GM23338 (cell line): ENCODE results near the gene CSNK1G1. TPM values are rescaled to one million over a fixed set of nuclear protein-coding genes. Genes with fewer than 3 reads are reported as not detected.
"Not testable (repeated sequence)": the region's sequence is repeated elsewhere in the genome, so short reads cannot be mapped to it uniquely, and the experiment has no call there.

Source experiments
- ATAC-seq: fragments of 200-7000 bp; cut with Tn5 transposase; 3 replicates; pipeline ENCODE4 v1.9.1; 2020
- DNase-seq: peaks from one replicate; pipeline ENCODE4 v3.0.0-alpha.2; 2015; ENCODE audit warnings: low spot score
- H2AFZ ChIP-seq: fragments of 200-600 bp; sonication (generic); 2 replicates; pipeline ENCODE4 v1.8.0; 2016; ENCODE audit warnings: antibody characterized with exemption, mild to moderate bottlenecking, moderate library complexity
- H3F3A ChIP-seq: fragments of 200-600 bp; sonication (generic); replicated peaks from 2 replicates; pipeline ENCODE4 v1.8.0; 2017; ENCODE audit warnings: antibody characterized with exemption, mixed run types, low read depth
- H3K27ac ChIP-seq: fragments of 200-600 bp; sonication (generic); 2 replicates; pipeline ENCODE4 v1.6.1; 2016; ENCODE audit warnings: low read depth
- H3K27me3 ChIP-seq: fragments of 200-600 bp; sonication (generic); 2 replicates; pipeline ENCODE4 v1.8.0; 2016; ENCODE audit warnings: mild to moderate bottlenecking, mixed run types, moderate library complexity; ENCODE audit not compliant: insufficient read depth
- H3K36me3 ChIP-seq: fragments of 200-600 bp; sonication (generic); 2 replicates; pipeline ENCODE4 v1.8.0; 2016; ENCODE audit warnings: mild to moderate bottlenecking; ENCODE audit not compliant: insufficient read depth
- H3K4me1 ChIP-seq: fragments of 200-600 bp; sonication (generic); 2 replicates; pipeline ENCODE4 v1.8.0; 2016; ENCODE audit warnings: mild to moderate bottlenecking, moderate library complexity; ENCODE audit not compliant: insufficient read depth
- H3K4me2 ChIP-seq: fragments of 200-600 bp; sonication (generic); 2 replicates; pipeline ENCODE4 v1.7.1; 2017; ENCODE audit warnings: mixed run types
- H3K4me3 ChIP-seq: fragments of 200-600 bp; sonication (generic); 2 replicates; pipeline ENCODE4 v1.6.1; 2016; ENCODE audit warnings: mixed run types
- H3K79me2 ChIP-seq: fragments of 200-600 bp; sonication (generic); replicated peaks from 2 replicates; pipeline ENCODE4 v1.8.0; 2017; ENCODE audit warnings: mild to moderate bottlenecking; ENCODE audit not compliant: insufficient read depth
- H3K9me2 ChIP-seq: fragments of 200-600 bp; sonication (generic); 2 replicates; pipeline ENCODE4 v1.8.0; 2017; ENCODE audit not compliant: insufficient read depth
- H4K20me1 ChIP-seq: fragments of 200-600 bp; sonication (generic); replicated peaks from 2 replicates; pipeline ENCODE4 v1.8.0; 2017; ENCODE audit warnings: mild to moderate bottlenecking; ENCODE audit not compliant: insufficient read depth
- H3K27ac Mint-ChIP-seq: 2 replicates; pipeline ENCODE4 v1.8.0; 2020; ENCODE audit warnings: inconsistent platforms, mild to moderate bottlenecking, moderate library complexity, mixed read lengths
- H3K27me3 Mint-ChIP-seq: 3 replicates; pipeline ENCODE4 v1.8.0; 2022; ENCODE audit warnings: low read depth, mild to moderate bottlenecking, moderate library complexity, mixed read lengths, inconsistent platforms; ENCODE audit not compliant: insufficient read depth, poor library complexity
- H3K36me3 Mint-ChIP-seq: 3 replicates; pipeline ENCODE4 v1.8.0; 2021; ENCODE audit warnings: low read depth, mild to moderate bottlenecking, inconsistent platforms, moderate library complexity, mixed read lengths
- H3K4me1 Mint-ChIP-seq: 3 replicates; pipeline ENCODE4 v1.8.0; 2020; ENCODE audit warnings: mild to moderate bottlenecking, inconsistent platforms, mixed read lengths
- H3K4me3 Mint-ChIP-seq: 3 replicates; pipeline ENCODE4 v1.8.0; 2021; ENCODE audit warnings: moderate library complexity, mild to moderate bottlenecking, inconsistent platforms, mixed read lengths
- H3K9me3 Mint-ChIP-seq: 3 replicates; pipeline ENCODE4 v1.8.0; 2020; ENCODE audit warnings: moderate library complexity, mild to moderate bottlenecking, inconsistent platforms, mixed read lengths
- CREB1 ChIP-seq: fragments of 250-450 bp; sonication (Bioruptor Pico); IDR thresholded peaks from 2 replicates; pipeline ENCODE4 v1.5.0; 2020; ENCODE audit warnings: low read depth, mild to moderate bottlenecking, moderate library complexity
- EZH2 ChIP-seq: fragments of 200-600 bp; sonication (generic); IDR thresholded peaks from one replicate; pipeline ENCODE4 v1.8.0; 2017; ENCODE audit warnings: antibody characterized with exemption, mild to moderate bottlenecking, low read depth; ENCODE audit not compliant: unreplicated experiment
- EZH2phosphoT487 ChIP-seq: fragments of 200-600 bp; sonication (generic); IDR thresholded peaks from one replicate; pipeline ENCODE4 v1.8.1; 2018; ENCODE audit warnings: antibody characterized with exemption; ENCODE audit not compliant: unreplicated experiment
- JUNB ChIP-seq: IDR thresholded peaks from one replicate; pipeline ENCODE4 v1.6.1; 2016; ENCODE audit warnings: antibody characterized with exemption; ENCODE audit not compliant: unreplicated experiment
- NANOG ChIP-seq: IDR thresholded peaks from 2 replicates; pipeline ENCODE4 v1.6.1; 2016; ENCODE audit warnings: antibody characterized with exemption, borderline replicate concordance
- POLR2AphosphoS5 ChIP-seq: IDR thresholded peaks from 2 replicates; pipeline ENCODE4 v1.6.1; 2016; ENCODE audit warnings: antibody characterized with exemption, low read depth
- STAT1 ChIP-seq: IDR thresholded peaks from one replicate; pipeline ENCODE4 v1.6.1; 2016; ENCODE audit warnings: antibody characterized with exemption; ENCODE audit not compliant: unreplicated experiment
- ZNF114 ChIP-seq: fragments of 250-450 bp; sonication (Bioruptor Pico); IDR thresholded peaks from 2 replicates; pipeline ENCODE4 v1.5.0; 2020; ENCODE audit warnings: mild to moderate bottlenecking, moderate library complexity
- ZNF331 ChIP-seq: fragments of 250-450 bp; sonication (Bioruptor Pico); IDR thresholded peaks from 2 replicates; pipeline ENCODE4 v1.5.0; 2020; ENCODE audit warnings: low read depth, mild to moderate bottlenecking, moderate library complexity
- polyA plus RNA-seq: library from polyadenylated mRNA; unstranded; fragments of >200 nt; fragmentation: Nextera tagmentation; extraction: Ambion mirVana; gene quantifications from 2 replicates; pipeline ENCODE4 v1.2.1, GENCODE V29; 2016
- total RNA-seq: library from RNA; depleted of rRNA; stranded (reverse); fragments of >200 nt; shearing (Covaris generic); gene quantifications from 2 replicates; pipeline ENCODE4 v1.2.3, GENCODE V29; 2014
- TF ChIP-seq, protein P1 (sequence below): fragments of 250-450 bp; sonication (Bioruptor Pico); IDR thresholded peaks from 2 replicates; pipeline ENCODE4 v1.5.0; 2020; ENCODE audit warnings: mild to moderate bottlenecking, moderate library complexity
- TF ChIP-seq, protein P2 (sequence below): IDR thresholded peaks from 2 replicates; pipeline ENCODE4 v1.6.1; 2016; ENCODE audit warnings: antibody characterized with exemption
- TF ChIP-seq, protein P3 (sequence below), 2 experiments: fragments of 200-600 bp in 1 of 2; sonication (generic) in 1 of 2; conservative IDR thresholded peaks; 2 replicates each; pipeline versions ENCODE4 v1.5.1 to v1.6.1; 2016 to 2017; ENCODE audit warnings: antibody characterized with exemption in 2 of 2, low read depth in 2 of 2, mild to moderate bottlenecking in 2 of 2, moderate library complexity in 1 of 2

The CSNK1G1 gene
- total and polyA plus RNA-seq, 2 experiments from 2014 or later: 9.3 to 13.4 TPM

DNA sequence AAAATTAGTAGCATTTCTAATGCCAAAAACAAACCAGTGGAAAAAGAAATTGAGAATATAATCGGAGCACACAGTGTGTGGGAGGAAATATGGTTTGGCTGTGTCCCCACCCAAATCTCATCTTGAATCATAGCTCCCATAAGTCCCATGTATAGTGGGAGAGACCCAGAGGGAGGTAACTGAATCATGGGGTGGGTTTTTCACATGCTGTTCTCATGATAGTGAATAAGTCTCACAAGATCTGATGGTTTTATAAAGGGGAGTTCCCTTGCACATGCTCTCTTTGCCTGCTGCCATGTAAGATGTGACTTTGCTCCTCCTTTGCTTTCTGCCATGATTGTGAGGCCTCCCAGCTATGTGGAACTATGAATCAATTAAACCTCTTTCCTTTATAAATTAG lies 90.8 kb downstream of the CSNK1G1 start:
- not testable (repeated sequence) for H3K9me2 ChIP-seq, H3K4me3 ChIP-seq, H3K4me3 Mint-ChIP-seq, H3F3A ChIP-seq, ATAC-seq, H3K27me3 ChIP-seq, H3K4me1 Mint-ChIP-seq, H3K4me2 ChIP-seq, H3K36me3 Mint-ChIP-seq, H2AFZ ChIP-seq, H3K27ac ChIP-seq, H3K79me2 ChIP-seq, H3K9me3 Mint-ChIP-seq, H4K20me1 ChIP-seq, H3K27ac Mint-ChIP-seq, H3K4me1 ChIP-seq, DNase-seq, H3K27me3 Mint-ChIP-seq, H3K36me3 ChIP-seq

DNA sequence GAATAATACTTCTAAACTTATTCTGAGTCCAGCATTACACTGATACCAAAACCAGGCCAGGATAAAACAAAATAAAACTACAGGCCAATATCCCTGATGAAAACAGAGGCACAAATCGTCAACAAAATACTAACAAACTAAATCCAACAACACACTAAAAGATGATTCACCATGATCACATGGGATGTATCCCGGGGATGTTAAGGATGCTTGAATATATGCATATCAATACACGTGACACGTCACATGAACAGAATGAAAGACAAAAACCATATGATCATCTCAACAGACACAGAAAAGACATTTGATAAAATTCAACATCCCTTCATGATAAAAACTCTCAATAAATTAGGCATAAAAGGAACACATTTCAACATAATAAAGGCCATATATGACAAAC lies 91.5 kb downstream of the CSNK1G1 start:
- Histone ChIP-seq H3K27ac (no peak overlapping the region), H3K36me3 (no peaks in the 10 kb centered on the region), H3K4me3 (no peak overlapping the region), H3F3A (no peaks in the 10 kb centered on the region), H2AFZ (no peak overlapping the region), H3K4me1 (no peaks in the 10 kb centered on the region), H3K79me2 (peaks cover 3% of the 10 kb centered on the region; the same call in 1 of the 2 replicates), H3K27me3 (no peaks in the 10 kb centered on the region), H3K9me2 (no peaks in the 10 kb centered on the region), H4K20me1 (no peaks in the 10 kb centered on the region), H3K4me2 (no peak overlapping the region)
- no peak for ATAC-seq
- no peak for DNase-seq
- Mint-ChIP-seq H3K4me1 (no peaks in the 10 kb centered on the region), H3K27ac (no peak overlapping the region), H3K36me3 (peaks cover 6% of the 10 kb centered on the region; the same call in 1 of the 3 replicates), H3K9me3 (peaks cover 5% of the 10 kb centered on the region), H3K27me3 (peaks cover 1% of the 10 kb centered on the region), H3K4me3 (no peak overlapping the region)
- TF ChIP-seq, protein P1, sequence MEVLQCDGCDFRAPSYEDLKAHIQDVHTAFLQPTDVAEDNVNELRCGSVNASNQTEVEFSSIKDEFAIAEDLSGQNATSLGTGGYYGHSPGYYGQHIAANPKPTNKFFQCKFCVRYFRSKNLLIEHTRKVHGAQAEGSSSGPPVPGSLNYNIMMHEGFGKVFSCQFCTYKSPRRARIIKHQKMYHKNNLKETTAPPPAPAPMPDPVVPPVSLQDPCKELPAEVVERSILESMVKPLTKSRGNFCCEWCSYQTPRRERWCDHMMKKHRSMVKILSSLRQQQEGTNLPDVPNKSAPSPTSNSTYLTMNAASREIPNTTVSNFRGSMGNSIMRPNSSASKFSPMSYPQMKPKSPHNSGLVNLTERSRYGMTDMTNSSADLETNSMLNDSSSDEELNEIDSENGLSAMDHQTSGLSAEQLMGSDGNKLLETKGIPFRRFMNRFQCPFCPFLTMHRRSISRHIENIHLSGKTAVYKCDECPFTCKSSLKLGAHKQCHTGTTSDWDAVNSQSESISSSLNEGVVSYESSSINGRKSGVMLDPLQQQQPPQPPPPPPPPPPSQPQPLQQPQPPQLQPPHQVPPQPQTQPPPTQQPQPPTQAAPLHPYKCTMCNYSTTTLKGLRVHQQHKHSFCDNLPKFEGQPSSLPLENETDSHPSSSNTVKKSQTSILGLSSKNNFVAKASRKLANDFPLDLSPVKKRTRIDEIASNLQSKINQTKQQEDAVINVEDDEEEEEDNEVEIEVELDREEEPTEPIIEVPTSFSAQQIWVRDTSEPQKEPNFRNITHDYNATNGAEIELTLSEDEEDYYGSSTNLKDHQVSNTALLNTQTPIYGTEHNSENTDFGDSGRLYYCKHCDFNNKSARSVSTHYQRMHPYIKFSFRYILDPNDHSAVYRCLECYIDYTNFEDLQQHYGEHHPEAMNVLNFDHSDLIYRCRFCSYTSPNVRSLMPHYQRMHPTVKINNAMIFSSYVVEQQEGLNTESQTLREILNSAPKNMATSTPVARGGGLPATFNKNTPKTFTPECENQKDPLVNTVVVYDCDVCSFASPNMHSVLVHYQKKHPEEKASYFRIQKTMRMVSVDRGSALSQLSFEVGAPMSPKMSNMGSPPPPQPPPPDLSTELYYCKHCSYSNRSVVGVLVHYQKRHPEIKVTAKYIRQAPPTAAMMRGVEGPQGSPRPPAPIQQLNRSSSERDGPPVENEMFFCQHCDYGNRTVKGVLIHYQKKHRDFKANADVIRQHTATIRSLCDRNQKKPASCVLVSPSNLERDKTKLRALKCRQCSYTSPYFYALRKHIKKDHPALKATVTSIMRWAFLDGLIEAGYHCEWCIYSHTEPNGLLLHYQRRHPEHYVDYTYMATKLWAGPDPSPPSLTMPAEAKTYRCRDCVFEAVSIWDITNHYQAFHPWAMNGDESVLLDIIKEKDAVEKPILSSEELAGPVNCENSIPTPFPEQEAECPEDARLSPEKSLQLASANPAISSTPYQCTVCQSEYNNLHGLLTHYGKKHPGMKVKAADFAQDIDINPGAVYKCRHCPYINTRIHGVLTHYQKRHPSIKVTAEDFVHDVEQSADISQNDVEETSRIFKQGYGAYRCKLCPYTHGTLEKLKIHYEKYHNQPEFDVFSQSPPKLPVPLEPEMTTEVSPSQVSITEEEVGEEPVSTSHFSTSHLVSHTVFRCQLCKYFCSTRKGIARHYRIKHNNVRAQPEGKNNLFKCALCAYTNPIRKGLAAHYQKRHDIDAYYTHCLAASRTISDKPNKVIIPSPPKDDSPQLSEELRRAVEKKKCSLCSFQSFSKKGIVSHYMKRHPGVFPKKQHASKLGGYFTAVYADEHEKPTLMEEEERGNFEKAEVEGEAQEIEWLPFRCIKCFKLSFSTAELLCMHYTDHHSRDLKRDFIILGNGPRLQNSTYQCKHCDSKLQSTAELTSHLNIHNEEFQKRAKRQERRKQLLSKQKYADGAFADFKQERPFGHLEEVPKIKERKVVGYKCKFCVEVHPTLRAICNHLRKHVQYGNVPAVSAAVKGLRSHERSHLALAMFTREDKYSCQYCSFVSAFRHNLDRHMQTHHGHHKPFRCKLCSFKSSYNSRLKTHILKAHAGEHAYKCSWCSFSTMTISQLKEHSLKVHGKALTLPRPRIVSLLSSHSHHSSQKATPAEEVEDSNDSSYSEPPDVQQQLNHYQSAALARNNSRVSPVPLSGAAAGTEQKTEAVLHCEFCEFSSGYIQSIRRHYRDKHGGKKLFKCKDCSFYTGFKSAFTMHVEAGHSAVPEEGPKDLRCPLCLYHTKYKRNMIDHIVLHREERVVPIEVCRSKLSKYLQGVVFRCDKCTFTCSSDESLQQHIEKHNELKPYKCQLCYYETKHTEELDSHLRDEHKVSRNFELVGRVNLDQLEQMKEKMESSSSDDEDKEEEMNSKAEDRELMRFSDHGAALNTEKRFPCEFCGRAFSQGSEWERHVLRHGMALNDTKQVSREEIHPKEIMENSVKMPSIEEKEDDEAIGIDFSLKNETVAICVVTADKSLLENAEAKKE (CRISPR knock-in tag): no peak
- no peak for TF ChIP-seq ZNF114 (CRISPR knock-in tag)
- TF ChIP-seq, protein P2, sequence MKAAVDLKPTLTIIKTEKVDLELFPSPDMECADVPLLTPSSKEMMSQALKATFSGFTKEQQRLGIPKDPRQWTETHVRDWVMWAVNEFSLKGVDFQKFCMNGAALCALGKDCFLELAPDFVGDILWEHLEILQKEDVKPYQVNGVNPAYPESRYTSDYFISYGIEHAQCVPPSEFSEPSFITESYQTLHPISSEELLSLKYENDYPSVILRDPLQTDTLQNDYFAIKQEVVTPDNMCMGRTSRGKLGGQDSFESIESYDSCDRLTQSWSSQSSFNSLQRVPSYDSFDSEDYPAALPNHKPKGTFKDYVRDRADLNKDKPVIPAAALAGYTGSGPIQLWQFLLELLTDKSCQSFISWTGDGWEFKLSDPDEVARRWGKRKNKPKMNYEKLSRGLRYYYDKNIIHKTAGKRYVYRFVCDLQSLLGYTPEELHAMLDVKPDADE: no peak
- TF ChIP-seq ZNF331 (CRISPR knock-in tag): no peak
- no peak for TF ChIP-seq EZH2
- no peak for TF ChIP-seq JUNB
- TF ChIP-seq EZH2phosphoT487: no peak
- no peak for TF ChIP-seq NANOG
- TF ChIP-seq, protein P3, sequence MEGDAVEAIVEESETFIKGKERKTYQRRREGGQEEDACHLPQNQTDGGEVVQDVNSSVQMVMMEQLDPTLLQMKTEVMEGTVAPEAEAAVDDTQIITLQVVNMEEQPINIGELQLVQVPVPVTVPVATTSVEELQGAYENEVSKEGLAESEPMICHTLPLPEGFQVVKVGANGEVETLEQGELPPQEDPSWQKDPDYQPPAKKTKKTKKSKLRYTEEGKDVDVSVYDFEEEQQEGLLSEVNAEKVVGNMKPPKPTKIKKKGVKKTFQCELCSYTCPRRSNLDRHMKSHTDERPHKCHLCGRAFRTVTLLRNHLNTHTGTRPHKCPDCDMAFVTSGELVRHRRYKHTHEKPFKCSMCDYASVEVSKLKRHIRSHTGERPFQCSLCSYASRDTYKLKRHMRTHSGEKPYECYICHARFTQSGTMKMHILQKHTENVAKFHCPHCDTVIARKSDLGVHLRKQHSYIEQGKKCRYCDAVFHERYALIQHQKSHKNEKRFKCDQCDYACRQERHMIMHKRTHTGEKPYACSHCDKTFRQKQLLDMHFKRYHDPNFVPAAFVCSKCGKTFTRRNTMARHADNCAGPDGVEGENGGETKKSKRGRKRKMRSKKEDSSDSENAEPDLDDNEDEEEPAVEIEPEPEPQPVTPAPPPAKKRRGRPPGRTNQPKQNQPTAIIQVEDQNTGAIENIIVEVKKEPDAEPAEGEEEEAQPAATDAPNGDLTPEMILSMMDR (conservative IDR thresholded peaks at IDR 0.05; ENCODE audit: low read depth in 2 of 2): no peak
- no peak for TF ChIP-seq STAT1
- no peak for TF ChIP-seq POLR2AphosphoS5
- no peak for TF ChIP-seq CREB1
